Activated B cell treated with CpG ODN at 0.5 μM for 24 hours (primary cell): ENCODE data around the gene CAPN13. TPM values are rescaled to one million over a fixed set of nuclear protein-coding genes. Genes with fewer than 3 reads are reported as not detected.

Experiments
- ATAC-seq: fragments of 200-7000 bp; cut with Tn5 transposase; one replicate; pipeline ENCODE4 v1.10.0; 2021; ENCODE audit warnings: low read depth, mild to moderate bottlenecking, moderate library complexity
- CTCF ChIA-PET: fragments of 350-600 bp; sonication (Branson Sonifier 250); formaldehyde crosslinking; loops from one replicate; lab custom pipeline; 2021; ENCODE audit warnings: antibody characterized with exemption; lab: Charles Lee
- POLR2A ChIA-PET: fragments of 350-600 bp; sonication (Branson Sonifier 250); formaldehyde crosslinking; loops from one replicate; lab custom pipeline; 2021; ENCODE audit warnings: antibody characterized with exemption; lab: Charles Lee
- DNase-seq: peaks from one replicate; pipeline ENCODE4 v3.0.0; 2022
- H3K27ac Mint-ChIP-seq: one replicate; pipeline ENCODE4 v1.8.0; 2020; ENCODE audit warnings: mixed read lengths
- H3K27me3 Mint-ChIP-seq: one replicate; pipeline ENCODE4 v1.8.0; 2021; ENCODE audit warnings: mixed read lengths
- H3K36me3 Mint-ChIP-seq: one replicate; pipeline ENCODE4 v1.8.0; 2021; ENCODE audit warnings: low read depth, mixed read lengths
- H3K4me1 Mint-ChIP-seq: one replicate; pipeline ENCODE4 v1.8.0; 2021; ENCODE audit warnings: mixed read lengths
- H3K4me3 Mint-ChIP-seq: one replicate; pipeline ENCODE4 v1.8.0; 2020; ENCODE audit warnings: mild to moderate bottlenecking, mixed read lengths
- H3K9me3 Mint-ChIP-seq: one replicate; pipeline ENCODE4 v1.8.0; 2020; ENCODE audit warnings: mixed read lengths
- intact Hi-C: fragments of 100-400 bp; cut with micrococcal nuclease; formaldehyde crosslinking; loops from one replicate; pipeline ENCODE4 v1.15.1; 2024
- total RNA-seq: library from RNA; stranded (reverse); gene quantifications from 2 replicates; pipeline ENCODE4 v1.2.3, GENCODE V29; 2022
- TF ChIP-seq, protein P1 (sequence below): fragments of 200-600 bp; IDR thresholded peaks from one replicate; pipeline ENCODE4 v1.8.0; 2022; ENCODE audit warnings: antibody characterized with exemption, mild to moderate bottlenecking

The CAPN13 gene
- total RNA-seq, 1 donor from 2014 or later: not detected

DNA sequence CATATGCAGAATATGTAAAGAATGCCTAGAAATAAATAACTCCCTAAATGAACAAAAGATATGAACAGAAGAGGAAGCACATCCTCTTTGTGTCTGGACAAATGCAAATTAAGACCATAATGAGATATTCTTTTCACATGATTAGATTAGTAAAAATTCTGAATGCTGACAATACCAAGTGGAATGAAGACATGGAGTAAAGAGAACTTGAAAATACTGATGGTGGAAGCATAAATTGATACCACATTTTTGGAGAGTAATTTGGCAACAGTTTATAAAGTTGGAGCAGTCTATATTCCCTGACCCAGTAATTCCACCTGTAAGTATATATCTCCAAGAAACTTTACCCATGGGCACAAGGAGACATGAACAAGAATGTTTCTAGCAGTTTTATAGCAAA lies 130.0 kb downstream of the CAPN13 start:
- CTCF ChIA-PET: interaction anchor here (1.3 kb wide), 1 partner anchor 468 kb away, joined by 3 read pairs; no protein-coding TSS in a partner anchor
- Mint-ChIP-seq H3K4me1 (no peaks in the 10 kb centered on the region), H3K4me3 (no peak overlapping the region), H3K27me3 (no peaks in the 10 kb centered on the region), H3K27ac (no peak overlapping the region), H3K9me3 (no peaks in the 10 kb centered on the region), H3K36me3 (no peaks in the 10 kb centered on the region)
- POLR2A ChIA-PET: no interaction called here
- DNase-seq (no peak), ATAC-seq (no peak)
- intact Hi-C loops: no loop called here
- TF ChIP-seq, protein P1, sequence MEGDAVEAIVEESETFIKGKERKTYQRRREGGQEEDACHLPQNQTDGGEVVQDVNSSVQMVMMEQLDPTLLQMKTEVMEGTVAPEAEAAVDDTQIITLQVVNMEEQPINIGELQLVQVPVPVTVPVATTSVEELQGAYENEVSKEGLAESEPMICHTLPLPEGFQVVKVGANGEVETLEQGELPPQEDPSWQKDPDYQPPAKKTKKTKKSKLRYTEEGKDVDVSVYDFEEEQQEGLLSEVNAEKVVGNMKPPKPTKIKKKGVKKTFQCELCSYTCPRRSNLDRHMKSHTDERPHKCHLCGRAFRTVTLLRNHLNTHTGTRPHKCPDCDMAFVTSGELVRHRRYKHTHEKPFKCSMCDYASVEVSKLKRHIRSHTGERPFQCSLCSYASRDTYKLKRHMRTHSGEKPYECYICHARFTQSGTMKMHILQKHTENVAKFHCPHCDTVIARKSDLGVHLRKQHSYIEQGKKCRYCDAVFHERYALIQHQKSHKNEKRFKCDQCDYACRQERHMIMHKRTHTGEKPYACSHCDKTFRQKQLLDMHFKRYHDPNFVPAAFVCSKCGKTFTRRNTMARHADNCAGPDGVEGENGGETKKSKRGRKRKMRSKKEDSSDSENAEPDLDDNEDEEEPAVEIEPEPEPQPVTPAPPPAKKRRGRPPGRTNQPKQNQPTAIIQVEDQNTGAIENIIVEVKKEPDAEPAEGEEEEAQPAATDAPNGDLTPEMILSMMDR: no peak

- H3K4me1 Mint-ChIP-seq: no peaks in the 10 kb centered on the region
- ATAC-seq (no peak), DNase-seq (no peak)
- ChIA-PET POLR2A (no interaction called here), CTCF (no interaction called here)
- intact Hi-C loops: no loop called here
- H3K27ac Mint-ChIP-seq: no peak overlapping the region
- no peaks in the 10 kb centered on the region for H3K36me3 Mint-ChIP-seq
- H3K27me3 Mint-ChIP-seq: no peaks in the 10 kb centered on the region
- H3K9me3 Mint-ChIP-seq: peaks cover under 1% of the 10 kb centered on the region
- TF ChIP-seq, protein P1: no peak
- no peak overlapping the region for H3K4me3 Mint-ChIP-seq
Measured at GRCh38 chr2:30675758-30676157, 131.5 kb downstream of the CAPN13 start.

- intact Hi-C loops: no loop called here
- Mint-ChIP-seq H3K4me1 (no peaks in the 10 kb centered on the region), H3K27me3 (no peaks in the 10 kb centered on the region), H3K27ac (no peak overlapping the region), H3K36me3 (peaks cover 4% of the 10 kb centered on the region), H3K9me3 (peaks cover 13% of the 10 kb centered on the region), H3K4me3 (no peak overlapping the region)
- no peak for DNase-seq
- TF ChIP-seq, protein P1: no peak
- ChIA-PET CTCF (no interaction called here), POLR2A (no interaction called here)
- no peak for ATAC-seq
Measured at GRCh38 chr2:30673127-30673526, 134.1 kb downstream of the CAPN13 start.
